Measurements from ENCODE around the gene USP9Y.

The USP9Y gene

GRCh38 chrY:12809034-12809433 lies 108.0 kb downstream of the USP9Y start:
- no peak for TF ChIP-seq CTCF (conservative IDR thresholded peaks at IDR 0.05; ENCODE audit: low read depth)
- ChIA-PET POLR2A (ENCODE audit: low non-redundant PET) (no interaction called here), CTCF (no interaction called here)
- no peak overlapping the region for H3K27ac ChIP-seq
- DNase-seq (ENCODE audit: low spot score), result no peak

- POLR2A ChIA-PET (ENCODE audit: low non-redundant PET), result no interaction called here
- no peak for TF ChIP-seq CTCF (conservative IDR thresholded peaks at IDR 0.05; ENCODE audit: low read depth)
- H3K27ac ChIP-seq, result no peak overlapping the region
- DNase-seq (ENCODE audit: low spot score), result no peak
- CTCF ChIA-PET, result no interaction called here
Measured at GRCh38 chrY:12823408-12823807, 122.4 kb downstream of the USP9Y start.

- TF ChIP-seq CTCF (conservative IDR thresholded peaks at IDR 0.05; ENCODE audit: low read depth), result no peak
- POLR2A ChIA-PET (ENCODE audit: low non-redundant PET), result no interaction called here
- DNase-seq (ENCODE audit: low spot score), result no peak
- CTCF ChIA-PET, result no interaction called here
- H3K27ac ChIP-seq, result no peak overlapping the region
Measured at GRCh38 chrY:12826791-12827190, 125.8 kb downstream of the USP9Y start.

- TF ChIP-seq CTCF (conservative IDR thresholded peaks at IDR 0.05; ENCODE audit: low read depth), result no peak
- no peak for DNase-seq (ENCODE audit: low spot score)
- CTCF ChIA-PET, result no interaction called here
- POLR2A ChIA-PET (ENCODE audit: low non-redundant PET), result no interaction called here
- H3K27ac ChIP-seq, result no peak overlapping the region
Measured at GRCh38 chrY:12833284-12833683, 132.3 kb downstream of the USP9Y start.

- ChIA-PET POLR2A (ENCODE audit: low non-redundant PET) (no interaction called here), CTCF (no interaction called here)
- DNase-seq (ENCODE audit: low spot score), result no peak
- TF ChIP-seq CTCF (conservative IDR thresholded peaks at IDR 0.05; ENCODE audit: low read depth), result no peak
- H3K27ac ChIP-seq, result no peak overlapping the region
Measured at GRCh38 chrY:12837550-12837949, 136.5 kb downstream of the USP9Y start.

GRCh38 chrY:12841368-12841767 lies 140.3 kb downstream of the USP9Y start:
- POLR2A ChIA-PET (ENCODE audit: low non-redundant PET), result no interaction called here
- no peak overlapping the region for H3K27ac ChIP-seq
- TF ChIP-seq CTCF (conservative IDR thresholded peaks at IDR 0.05; ENCODE audit: low read depth), result no peak
- CTCF ChIA-PET, result no interaction called here
- DNase-seq (ENCODE audit: low spot score), result no peak

- DNase-seq (ENCODE audit: low spot score), result no peak
- ChIA-PET POLR2A (ENCODE audit: low non-redundant PET) (no interaction called here), CTCF (no interaction called here)
- no peak for TF ChIP-seq CTCF (conservative IDR thresholded peaks at IDR 0.05; ENCODE audit: low read depth)
- H3K27ac ChIP-seq, result no peak overlapping the region
Measured at GRCh38 chrY:12846793-12847192, 145.8 kb downstream of the USP9Y start.
